GM12874 (cell line): ENCODE data around the gene DDX56.

Experiments used
- TF ChIP-seq, protein P1 (sequence below): IDR thresholded peaks from 2 replicates; pipeline ENCODE4 v1.5.1; 2011; ENCODE audit warnings: low read depth, mild to moderate bottlenecking, control low read depth, low read length, moderate library complexity; ENCODE audit not compliant: insufficient read depth

Gene DDX56

DNA sequence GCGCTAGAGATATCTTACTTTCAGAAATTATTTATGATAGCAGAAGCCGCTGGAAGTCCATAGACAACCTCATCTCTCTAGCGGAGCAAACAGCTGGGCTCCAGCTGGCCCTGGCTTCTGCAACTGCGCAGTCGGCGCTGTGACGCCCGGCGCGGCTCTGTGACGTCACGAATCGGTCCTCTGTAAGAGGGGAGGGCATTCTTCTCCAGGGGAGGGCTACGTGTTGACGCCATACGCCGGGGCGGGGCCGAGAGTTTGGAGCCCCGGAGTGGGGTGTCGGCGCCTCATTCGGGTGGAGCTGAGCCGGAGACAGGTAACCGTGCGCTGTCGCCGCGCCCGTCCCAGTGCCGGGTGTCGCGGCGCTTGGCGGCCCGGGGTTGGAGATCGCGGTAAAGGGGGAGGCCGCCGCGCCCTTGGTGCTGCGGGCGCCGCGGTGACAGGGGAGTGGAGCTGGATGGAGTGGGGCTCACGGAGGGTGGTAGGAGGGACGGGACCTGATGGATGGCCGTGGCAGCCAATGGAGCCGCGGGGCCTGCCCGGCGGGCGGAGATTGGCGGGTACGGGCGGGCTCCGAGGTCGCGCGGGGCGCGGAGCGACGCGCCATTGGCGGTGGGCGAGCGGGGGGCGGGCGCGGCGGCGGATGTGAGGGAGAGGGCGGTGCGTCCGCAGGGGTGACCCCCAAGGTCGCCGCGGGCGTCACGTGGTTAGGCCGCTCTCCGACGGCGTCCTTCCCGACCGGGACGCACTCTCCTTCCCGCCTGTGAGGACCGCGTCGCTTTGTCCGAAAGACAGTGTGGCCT lies 32.8 kb upstream of the DDX56 start, which contains the start of gene OGDH:
Gene OGDH (plus strand): TSS at position 287 of the 800 bp plus-strand sequence. CDS start 17,717 bp downstream, outside the sequence.
- TF ChIP-seq, protein P1, sequence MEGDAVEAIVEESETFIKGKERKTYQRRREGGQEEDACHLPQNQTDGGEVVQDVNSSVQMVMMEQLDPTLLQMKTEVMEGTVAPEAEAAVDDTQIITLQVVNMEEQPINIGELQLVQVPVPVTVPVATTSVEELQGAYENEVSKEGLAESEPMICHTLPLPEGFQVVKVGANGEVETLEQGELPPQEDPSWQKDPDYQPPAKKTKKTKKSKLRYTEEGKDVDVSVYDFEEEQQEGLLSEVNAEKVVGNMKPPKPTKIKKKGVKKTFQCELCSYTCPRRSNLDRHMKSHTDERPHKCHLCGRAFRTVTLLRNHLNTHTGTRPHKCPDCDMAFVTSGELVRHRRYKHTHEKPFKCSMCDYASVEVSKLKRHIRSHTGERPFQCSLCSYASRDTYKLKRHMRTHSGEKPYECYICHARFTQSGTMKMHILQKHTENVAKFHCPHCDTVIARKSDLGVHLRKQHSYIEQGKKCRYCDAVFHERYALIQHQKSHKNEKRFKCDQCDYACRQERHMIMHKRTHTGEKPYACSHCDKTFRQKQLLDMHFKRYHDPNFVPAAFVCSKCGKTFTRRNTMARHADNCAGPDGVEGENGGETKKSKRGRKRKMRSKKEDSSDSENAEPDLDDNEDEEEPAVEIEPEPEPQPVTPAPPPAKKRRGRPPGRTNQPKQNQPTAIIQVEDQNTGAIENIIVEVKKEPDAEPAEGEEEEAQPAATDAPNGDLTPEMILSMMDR = no peak

DNA sequence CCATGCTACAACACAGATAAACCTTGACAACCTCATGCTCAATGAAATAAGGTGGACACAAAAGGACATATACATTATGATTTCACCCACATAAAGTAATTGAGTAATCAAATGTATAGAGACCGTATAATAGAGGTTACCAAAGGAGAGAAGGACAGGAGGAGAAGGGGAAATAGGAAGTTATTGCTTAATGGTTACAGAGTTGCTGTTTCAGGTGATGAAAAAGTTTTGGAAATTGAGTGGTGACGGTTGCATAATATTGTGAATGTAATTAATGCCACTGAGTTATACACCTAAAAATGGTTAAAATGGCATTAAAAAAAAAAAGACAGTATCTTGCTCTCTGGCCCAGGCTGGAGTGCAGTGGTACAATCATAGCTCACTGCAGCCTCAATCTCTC lies 31.2 kb upstream of the DDX56 start:
- TF ChIP-seq, protein P1 = no peak

DNA sequence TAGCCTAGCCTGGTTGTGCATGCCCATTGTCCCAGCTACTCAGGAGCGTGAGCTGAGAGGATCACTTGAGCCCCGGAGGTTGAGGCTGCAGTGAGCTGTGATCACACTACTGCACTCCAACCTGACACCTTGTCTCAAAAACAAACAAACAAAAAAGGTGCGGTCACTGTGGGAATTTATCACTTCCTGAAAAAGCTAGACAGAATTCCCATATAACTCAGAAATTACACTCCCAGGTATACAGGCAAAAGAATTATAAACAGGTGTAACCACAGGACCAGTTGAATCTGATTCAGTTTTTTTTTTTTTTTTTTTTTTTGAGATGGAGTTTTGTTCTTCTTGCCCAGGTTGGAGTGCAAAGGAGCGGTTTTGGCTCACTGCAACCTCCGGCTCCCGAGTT lies 29.5 kb upstream of the DDX56 start:
- TF ChIP-seq, protein P1 = no peak

DNA sequence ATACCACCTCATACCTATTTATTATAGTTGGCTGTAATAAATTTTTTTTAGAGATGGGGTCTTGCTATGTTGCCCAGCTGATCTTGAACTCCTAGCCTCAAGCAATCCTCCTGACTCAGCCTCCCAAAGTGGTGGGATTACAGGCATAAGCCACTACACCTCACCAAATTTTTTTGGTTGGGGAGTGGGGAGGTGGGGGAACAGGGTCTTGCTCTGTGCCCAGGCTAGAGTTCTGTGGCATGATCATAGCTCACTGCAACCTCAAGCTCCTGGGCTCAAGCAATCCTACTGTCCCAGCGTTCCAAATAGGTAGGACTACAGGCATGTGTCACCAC lies 28.8 kb upstream of the DDX56 start:
- TF ChIP-seq, protein P1 = no peak

DNA sequence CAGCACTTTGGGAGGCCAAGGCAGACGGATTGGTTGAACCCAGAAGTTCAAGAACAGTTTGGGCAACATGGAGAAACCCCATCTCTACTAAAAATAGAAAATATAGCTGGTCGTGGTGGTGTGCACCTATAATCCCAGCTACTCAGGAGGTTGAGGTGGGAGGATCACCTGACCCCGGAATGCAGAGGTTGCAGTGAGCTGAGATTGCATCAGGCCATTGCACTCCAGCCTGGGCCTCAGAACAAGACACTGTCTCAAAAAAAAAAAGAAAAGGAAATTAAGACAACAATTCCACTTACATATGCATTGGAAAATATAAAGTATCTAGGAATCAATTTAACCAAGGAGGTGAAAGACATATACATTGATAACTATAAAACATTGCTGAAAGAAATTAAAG lies 25.5 kb upstream of the DDX56 start:
- TF ChIP-seq, protein P1 = no peak

DNA sequence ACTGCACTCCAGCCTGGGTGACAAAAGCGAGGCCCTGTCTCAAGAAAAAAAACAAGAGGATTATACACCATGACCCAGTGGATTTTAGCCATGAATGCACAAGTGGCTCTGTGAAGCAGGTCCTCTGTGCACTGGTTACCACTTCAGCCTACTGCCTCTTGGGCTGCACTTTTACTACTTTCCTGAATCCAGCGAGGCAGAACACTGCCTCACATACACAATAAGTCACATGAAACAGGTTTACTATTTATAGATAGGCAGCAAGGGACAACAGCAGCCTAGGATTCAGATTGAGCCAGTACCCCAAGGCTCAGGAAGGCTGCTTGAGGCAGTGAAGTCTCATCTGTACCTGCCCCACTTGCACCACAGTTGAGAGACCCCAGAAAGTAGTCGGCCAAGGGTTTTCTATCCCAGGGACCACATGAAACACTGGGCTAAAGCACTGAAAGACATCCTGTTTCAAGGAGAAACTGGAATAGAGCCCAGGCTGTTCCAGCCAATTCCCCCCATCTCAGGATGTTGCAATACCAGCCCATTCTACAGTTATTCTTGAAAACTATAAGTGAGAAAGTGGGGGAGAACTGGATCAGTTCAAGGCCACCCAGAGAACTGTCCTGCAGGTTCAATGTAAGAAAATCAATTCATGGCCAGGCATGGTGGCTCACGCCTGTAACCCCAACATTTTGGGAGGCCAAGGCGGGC lies 22.4 kb upstream of the DDX56 start:
- TF ChIP-seq, protein P1 = no peak

DNA sequence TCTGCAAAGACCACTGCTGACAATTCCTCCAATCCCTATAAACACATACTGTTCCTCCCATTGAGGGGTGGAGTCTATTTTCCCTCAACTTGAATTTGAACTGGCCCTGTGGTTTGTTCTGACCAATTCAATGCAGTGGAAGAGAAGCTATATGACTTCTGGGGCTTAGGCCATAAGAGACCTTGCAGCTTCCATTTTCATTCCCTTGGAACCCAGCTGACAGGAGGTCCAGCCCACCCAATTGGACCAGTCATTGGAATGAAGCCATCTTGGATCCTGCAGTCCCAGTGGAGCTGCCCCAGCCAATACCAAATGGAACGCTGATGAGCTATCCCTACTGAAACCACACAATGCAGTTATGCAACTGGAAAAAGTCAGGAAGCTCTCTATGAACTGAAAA lies 17.2 kb upstream of the DDX56 start:
- TF ChIP-seq, protein P1 = no peak
